Measurements from ENCODE around the gene ZFPM1.
A peak's percentile ranks its signal among the peaks of the same experiment; 100 is the strongest.

The ZFPM1 gene

GRCh38 chr16:88454523-88454947 is 1.5 kb downstream of the ZFPM1 start (continued):
- TF ChIP-seq, protein P1, sequence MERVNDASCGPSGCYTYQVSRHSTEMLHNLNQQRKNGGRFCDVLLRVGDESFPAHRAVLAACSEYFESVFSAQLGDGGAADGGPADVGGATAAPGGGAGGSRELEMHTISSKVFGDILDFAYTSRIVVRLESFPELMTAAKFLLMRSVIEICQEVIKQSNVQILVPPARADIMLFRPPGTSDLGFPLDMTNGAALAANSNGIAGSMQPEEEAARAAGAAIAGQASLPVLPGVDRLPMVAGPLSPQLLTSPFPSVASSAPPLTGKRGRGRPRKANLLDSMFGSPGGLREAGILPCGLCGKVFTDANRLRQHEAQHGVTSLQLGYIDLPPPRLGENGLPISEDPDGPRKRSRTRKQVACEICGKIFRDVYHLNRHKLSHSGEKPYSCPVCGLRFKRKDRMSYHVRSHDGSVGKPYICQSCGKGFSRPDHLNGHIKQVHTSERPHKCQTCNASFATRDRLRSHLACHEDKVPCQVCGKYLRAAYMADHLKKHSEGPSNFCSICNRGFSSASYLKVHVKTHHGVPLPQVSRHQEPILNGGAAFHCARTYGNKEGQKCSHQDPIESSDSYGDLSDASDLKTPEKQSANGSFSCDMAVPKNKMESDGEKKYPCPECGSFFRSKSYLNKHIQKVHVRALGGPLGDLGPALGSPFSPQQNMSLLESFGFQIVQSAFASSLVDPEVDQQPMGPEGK (CRISPR knock-in tag; IDR thresholded peaks at IDR 0.05; ENCODE audit: borderline replicate concordance) = no peak
- no peak for TF ChIP-seq CSRNP3 (CRISPR knock-in tag; IDR thresholded peaks at IDR 0.05)
- TF ChIP-seq TOX (CRISPR knock-in tag; IDR thresholded peaks at IDR 0.05; ENCODE audit: borderline replicate concordance) = no peak
- TF ChIP-seq BACH2 (CRISPR knock-in tag; IDR thresholded peaks at IDR 0.05; ENCODE audit: borderline replicate concordance) = no peak
- no peak for TF ChIP-seq RARB (CRISPR knock-in tag; IDR thresholded peaks at IDR 0.05)
- TF ChIP-seq GLIS3 (CRISPR knock-in tag; IDR thresholded peaks at IDR 0.05) = no peak
- no peak for TF ChIP-seq CREB5 (CRISPR knock-in tag; IDR thresholded peaks at IDR 0.05; ENCODE audit: low read depth)
- TF ChIP-seq PPARA (CRISPR knock-in tag; IDR thresholded peaks at IDR 0.05; ENCODE audit: borderline replicate concordance) = no peak

DNA sequence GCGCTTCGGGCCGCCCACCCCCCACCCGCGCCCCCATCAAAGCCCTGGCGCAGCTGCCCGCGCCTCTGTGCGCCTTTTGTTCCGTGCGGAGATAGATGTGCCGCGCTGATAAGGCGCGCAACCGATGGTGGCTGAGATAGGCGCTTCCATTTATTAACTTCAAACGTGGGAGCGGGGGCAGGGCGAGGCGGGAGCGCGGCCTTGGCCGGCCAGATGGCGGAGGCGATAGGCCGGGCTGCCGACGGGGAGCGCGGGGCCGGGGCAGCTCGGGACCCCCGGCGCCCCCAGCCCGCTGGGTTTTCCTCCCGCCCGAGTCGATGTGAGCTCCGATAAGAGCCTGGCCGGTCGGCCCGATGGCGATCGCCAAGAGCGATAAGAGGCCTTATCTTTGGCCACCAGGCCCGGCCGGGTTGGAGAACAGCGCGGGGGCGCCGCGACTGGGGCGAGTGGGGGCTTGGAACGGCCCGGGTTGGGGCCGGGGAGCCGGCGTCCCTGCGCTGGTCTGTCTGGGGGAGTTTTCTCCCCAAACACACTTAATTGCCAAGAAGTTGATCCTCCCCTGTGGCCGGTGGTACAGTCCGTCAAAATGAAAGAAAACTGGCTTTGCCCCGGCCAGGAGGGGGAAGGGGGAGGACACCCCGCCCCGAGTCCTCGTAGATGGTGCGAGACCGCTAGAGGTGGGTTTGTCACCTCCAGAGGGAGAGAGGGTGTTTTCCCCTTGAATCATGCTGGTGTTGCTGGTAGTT is 2.7 kb downstream of the ZFPM1 start:
- peak; percentile 2; the same call in 1 of the 3 replicates for ATAC-seq
- TF ChIP-seq, protein P1 (CRISPR knock-in tag; IDR thresholded peaks at IDR 0.05; ENCODE audit: borderline replicate concordance) = 0 out of 2 replicates have a peak, but pooled peaks have one; percentile 37
- no peak for TF ChIP-seq TOX (CRISPR knock-in tag; IDR thresholded peaks at IDR 0.05; ENCODE audit: borderline replicate concordance)

- no peak for ATAC-seq
- TF ChIP-seq CREB5 (CRISPR knock-in tag; IDR thresholded peaks at IDR 0.05; ENCODE audit: low read depth) = no peak
- no peak for TF ChIP-seq ZC3H10 (CRISPR knock-in tag; IDR thresholded peaks at IDR 0.05)
- no peak for TF ChIP-seq ZFP30 (CRISPR knock-in tag; IDR thresholded peaks at IDR 0.05)
- no peak for TF ChIP-seq CSRNP3 (CRISPR knock-in tag; IDR thresholded peaks at IDR 0.05)
- TF ChIP-seq ZFP3 (CRISPR knock-in tag; IDR thresholded peaks at IDR 0.05) = no peak
- no peak for TF ChIP-seq GLIS3 (CRISPR knock-in tag; IDR thresholded peaks at IDR 0.05)
- no peak for TF ChIP-seq ZNF565 (CRISPR knock-in tag; conservative IDR thresholded peaks at IDR 0.05; ENCODE audit: low read depth)
- TF ChIP-seq PPARA (CRISPR knock-in tag; IDR thresholded peaks at IDR 0.05; ENCODE audit: borderline replicate concordance) = no peak
- TF ChIP-seq, protein P2, sequence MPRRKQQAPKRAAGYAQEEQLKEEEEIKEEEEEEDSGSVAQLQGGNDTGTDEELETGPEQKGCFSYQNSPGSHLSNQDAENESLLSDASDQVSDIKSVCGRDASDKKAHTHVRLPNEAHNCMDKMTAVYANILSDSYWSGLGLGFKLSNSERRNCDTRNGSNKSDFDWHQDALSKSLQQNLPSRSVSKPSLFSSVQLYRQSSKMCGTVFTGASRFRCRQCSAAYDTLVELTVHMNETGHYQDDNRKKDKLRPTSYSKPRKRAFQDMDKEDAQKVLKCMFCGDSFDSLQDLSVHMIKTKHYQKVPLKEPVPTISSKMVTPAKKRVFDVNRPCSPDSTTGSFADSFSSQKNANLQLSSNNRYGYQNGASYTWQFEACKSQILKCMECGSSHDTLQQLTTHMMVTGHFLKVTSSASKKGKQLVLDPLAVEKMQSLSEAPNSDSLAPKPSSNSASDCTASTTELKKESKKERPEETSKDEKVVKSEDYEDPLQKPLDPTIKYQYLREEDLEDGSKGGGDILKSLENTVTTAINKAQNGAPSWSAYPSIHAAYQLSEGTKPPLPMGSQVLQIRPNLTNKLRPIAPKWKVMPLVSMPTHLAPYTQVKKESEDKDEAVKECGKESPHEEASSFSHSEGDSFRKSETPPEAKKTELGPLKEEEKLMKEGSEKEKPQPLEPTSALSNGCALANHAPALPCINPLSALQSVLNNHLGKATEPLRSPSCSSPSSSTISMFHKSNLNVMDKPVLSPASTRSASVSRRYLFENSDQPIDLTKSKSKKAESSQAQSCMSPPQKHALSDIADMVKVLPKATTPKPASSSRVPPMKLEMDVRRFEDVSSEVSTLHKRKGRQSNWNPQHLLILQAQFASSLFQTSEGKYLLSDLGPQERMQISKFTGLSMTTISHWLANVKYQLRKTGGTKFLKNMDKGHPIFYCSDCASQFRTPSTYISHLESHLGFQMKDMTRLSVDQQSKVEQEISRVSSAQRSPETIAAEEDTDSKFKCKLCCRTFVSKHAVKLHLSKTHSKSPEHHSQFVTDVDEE (CRISPR knock-in tag; IDR thresholded peaks at IDR 0.05) = no peak
- TF ChIP-seq OSR1 (CRISPR knock-in tag; IDR thresholded peaks at IDR 0.05) = no peak
- TF ChIP-seq, protein P1 (CRISPR knock-in tag; IDR thresholded peaks at IDR 0.05; ENCODE audit: borderline replicate concordance) = no peak
- TF ChIP-seq RARB (CRISPR knock-in tag; IDR thresholded peaks at IDR 0.05) = no peak
- no peak for TF ChIP-seq BACH2 (CRISPR knock-in tag; IDR thresholded peaks at IDR 0.05; ENCODE audit: borderline replicate concordance)
- no peak for TF ChIP-seq ISL1 (CRISPR knock-in tag; IDR thresholded peaks at IDR 0.05)
- no peak for TF ChIP-seq SNAI2 (CRISPR knock-in tag; IDR thresholded peaks at IDR 0.05)
- TF ChIP-seq ZNF70 (CRISPR knock-in tag; IDR thresholded peaks at IDR 0.05) = no peak
- TF ChIP-seq TCF4 (CRISPR knock-in tag; IDR thresholded peaks at IDR 0.05; ENCODE audit: borderline replicate concordance) = no peak
These were observed 3.5 kb downstream of the ZFPM1 start for GRCh38 chr16:88456356-88457292.
